Right forelimb (tissue), 1 donor: ENCODE results near the gene SIGLEC9.
"Not testable (repeated sequence)": the region's sequence is repeated elsewhere in the genome, so short reads cannot be mapped to it uniquely, and the experiment has no call there.

Experiments used
- DNase-seq: peaks from one replicate; pipeline ENCODE4 v3.0.0-alpha.2; 2018

SIGLEC9 gene

DNA sequence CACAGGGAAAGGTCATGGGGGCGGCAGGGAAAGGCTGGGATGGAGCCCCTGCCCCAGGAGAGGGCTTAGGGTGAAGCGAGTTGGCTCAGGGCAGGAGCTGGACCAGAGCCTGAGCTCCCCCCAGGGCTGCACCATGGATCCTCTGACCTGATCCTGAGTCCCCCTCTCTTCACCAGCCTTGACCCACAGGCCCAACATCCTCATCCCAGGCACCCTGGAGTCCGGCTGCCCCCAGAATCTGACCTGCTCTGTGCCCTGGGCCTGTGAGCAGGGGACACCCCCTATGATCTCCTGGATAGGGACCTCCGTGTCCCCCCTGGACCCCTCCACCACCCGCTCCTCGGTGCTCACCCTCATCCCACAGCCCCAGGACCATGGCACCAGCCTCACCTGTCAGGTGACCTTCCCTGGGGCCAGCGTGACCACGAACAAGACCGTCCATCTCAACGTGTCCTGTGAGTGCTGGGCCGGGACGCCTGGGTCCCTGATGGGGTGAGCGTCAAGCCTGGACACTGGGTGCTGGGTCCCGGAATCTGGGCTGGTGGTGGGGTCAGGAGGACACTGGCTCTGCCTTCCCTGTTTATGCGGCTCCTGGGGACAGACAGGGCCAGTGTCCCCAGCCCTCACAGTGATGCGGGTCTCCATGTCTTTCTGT lies 842 bp downstream of the SIGLEC9 start:
- DNase-seq, result no peak

DNA sequence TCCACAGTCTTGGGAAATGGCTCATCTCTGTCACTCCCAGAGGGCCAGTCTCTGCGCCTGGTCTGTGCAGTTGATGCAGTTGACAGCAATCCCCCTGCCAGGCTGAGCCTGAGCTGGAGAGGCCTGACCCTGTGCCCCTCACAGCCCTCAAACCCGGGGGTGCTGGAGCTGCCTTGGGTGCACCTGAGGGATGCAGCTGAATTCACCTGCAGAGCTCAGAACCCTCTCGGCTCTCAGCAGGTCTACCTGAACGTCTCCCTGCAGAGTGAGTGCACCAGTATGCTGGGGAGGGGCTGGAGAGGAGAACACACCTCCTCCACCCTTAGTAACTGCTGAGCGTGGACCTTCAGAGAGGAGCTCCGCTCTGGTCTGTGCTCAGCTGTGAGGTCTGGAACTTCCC lies 2.3 kb downstream of the SIGLEC9 start:
- DNase-seq, result no peak

DNA sequence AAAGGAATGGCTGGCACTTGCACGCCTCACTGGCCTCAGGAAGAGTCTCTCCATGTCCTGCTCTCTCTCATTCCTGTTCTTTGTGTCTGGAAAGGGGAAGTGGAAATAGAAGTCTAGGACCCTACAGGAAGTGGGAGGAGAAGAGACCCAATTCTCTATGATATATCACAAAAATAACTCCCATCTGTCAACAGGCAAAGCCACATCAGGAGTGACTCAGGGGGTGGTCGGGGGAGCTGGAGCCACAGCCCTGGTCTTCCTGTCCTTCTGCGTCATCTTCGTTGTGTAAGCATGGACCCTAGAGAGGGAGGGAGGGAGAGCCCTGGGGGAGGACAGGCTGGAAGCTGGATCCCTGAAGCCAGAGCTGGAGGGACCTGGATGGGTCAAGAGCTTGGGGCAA lies 3.0 kb downstream of the SIGLEC9 start:
- no peak for DNase-seq

DNA sequence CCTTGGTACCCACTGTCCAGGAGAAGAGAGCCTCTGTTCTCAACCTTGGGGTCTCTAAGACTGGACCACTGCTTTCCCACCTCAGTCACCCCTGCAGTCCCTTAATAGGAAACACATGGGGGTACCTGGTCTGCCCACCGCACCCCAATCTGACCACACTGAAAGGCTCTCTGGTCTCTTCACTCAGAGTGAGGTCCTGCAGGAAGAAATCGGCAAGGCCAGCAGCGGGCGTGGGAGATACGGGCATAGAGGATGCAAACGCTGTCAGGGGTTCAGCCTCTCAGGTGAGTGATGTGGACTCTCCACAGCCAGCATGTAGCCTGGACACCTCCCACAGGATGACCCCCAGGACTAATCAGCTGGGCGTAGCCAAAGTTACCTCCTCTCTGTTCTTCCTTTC lies 3.5 kb downstream of the SIGLEC9 start:
- DNase-seq, result peak; percentile 19

GRCh38 chr19:51129716-51130115 lies 5.0 kb downstream of the SIGLEC9 start:
- no peak for DNase-seq

- DNase-seq, result no peak
Observed at GRCh38 chr19:51131780-51132680, 7.3 kb downstream of the SIGLEC9 start.

- DNase-seq, result no peak
Observed at GRCh38 chr19:51135004-51135403, 10.3 kb downstream of the SIGLEC9 start.

GRCh38 chr19:51135986-51136762 lies 11.5 kb downstream of the SIGLEC9 start:
- no peak for DNase-seq

GRCh38 chr19:51136851-51137551 lies 12.3 kb downstream of the SIGLEC9 start:
- DNase-seq, result no peak

GRCh38 chr19:51137792-51138425 lies 13.2 kb downstream of the SIGLEC9 start:
- no peak for DNase-seq

- DNase-seq, result no peak
Observed at GRCh38 chr19:51138549-51138979, 13.9 kb downstream of the SIGLEC9 start.

- no peak for DNase-seq
Observed at GRCh38 chr19:51139299-51140014, 14.8 kb downstream of the SIGLEC9 start.

- no peak for DNase-seq
Observed at GRCh38 chr19:51140441-51140840, 15.7 kb downstream of the SIGLEC9 start.

DNA sequence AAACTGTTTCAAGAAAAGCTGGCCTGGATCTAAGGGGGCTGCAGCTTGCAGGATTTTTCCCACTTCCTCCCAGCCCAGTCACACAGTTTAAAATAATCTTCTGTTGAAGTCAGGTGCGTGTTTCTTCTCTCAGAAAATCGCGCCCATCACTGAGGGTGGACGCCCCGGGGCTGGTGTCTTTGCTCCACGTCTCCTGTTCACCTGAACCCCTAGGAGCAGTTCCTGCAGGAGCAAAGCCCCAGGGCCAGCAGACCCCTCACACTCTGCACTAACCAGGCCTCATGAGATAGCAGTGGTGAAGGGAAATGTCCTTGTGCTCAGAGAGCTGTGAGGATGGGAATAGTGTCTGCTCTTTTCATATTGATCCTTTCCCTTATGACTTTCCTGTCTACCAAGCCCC lies 16.5 kb downstream of the SIGLEC9 start:
- no peak for DNase-seq

GRCh38 chr19:51142119-51142518 lies 17.4 kb downstream of the SIGLEC9 start, which contains the start of gene SIGLEC7:
SIGLEC7 (plus strand) TSS chr19:51142301; CDS start chr19:51142370, 69 bp downstream.
- DNase-seq, result no peak

- DNase-seq, result not testable (repeated sequence)
Observed at GRCh38 chr19:51142809-51143475, 18.2 kb downstream of the SIGLEC9 start.

- DNase-seq, result no peak
Observed at GRCh38 chr19:51143486-51143885, 18.8 kb downstream of the SIGLEC9 start.

GRCh38 chr19:51144482-51145045 lies 19.9 kb downstream of the SIGLEC9 start:
- DNase-seq, result no peak

DNA sequence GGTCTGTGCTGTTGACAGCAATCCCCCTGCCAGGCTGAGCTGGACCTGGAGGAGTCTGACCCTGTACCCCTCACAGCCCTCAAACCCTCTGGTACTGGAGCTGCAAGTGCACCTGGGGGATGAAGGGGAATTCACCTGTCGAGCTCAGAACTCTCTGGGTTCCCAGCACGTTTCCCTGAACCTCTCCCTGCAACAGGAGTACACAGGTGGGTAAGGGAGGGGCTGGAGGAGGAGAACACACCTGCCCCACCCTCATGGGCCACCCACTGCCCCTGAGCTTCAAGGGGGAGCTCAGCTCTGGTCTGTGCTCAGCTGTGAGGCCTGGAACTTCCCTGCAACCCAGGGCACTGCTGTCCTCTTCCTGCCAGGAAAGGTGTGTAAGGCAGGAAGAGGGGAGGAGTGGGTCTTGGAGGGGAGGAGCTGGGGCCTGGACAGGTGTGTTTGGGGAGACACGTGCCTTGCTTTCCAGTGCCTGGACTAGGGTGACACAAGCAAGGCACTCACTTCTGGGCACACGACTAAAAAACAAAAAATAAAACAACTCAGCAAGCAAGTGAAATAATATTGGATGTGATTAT lies 21.3 kb downstream of the SIGLEC9 start:
- no peak for DNase-seq

DNA sequence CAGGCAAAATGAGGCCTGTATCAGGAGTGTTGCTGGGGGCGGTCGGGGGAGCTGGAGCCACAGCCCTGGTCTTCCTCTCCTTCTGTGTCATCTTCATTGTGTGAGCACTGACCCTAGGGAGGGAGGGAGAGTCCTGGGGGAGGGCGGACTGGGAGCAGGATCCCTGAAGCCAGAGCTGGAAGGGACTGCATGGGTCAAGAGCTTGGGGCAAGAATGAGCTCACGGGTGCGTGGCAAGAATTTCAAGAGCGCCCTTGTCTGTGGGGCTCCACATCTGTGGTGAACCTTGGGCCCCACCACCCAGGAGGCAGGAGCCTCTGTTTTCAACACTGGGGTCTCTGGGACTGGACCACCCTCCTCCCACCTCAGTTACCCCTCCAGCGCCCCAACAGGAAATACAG lies 22.0 kb downstream of the SIGLEC9 start:
- no peak for DNase-seq
